ENCODE data around the gene GUCA2A. TPM values are rescaled to one million over a fixed set of nuclear protein-coding genes. Genes with fewer than 3 reads are reported as not detected.
A peak's percentile ranks its signal among the peaks of the same experiment; 100 is the strongest.

Gene GUCA2A
- total and polyA plus RNA-seq, 2 of the 4 experiments (the other 2 are of a cell fraction) = not detected

DNA sequence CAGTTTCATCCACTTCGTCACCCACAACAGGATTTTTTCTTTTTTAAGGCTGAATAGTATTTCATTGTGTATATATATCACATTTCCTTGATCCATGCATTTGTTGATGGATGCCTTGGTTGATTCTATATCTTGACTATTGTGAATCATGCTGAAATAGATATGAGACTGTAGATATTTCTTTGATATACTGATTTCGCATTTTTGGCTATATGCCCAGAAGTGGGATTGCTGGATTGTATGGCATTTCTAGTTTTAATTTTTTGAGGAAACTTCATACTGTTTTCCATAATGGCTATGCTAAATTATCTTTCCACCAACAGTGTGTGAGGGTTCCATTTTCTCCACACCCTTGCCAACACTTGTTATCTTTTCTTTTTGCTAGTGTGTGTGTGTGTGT is 6.4 kb downstream of the GUCA2A start:
- Histone ChIP-seq H3K36me3 (ENCODE audit: control insufficient read depth, insufficient read depth, low read length) (no peaks in the 10 kb centered on the region), H2AK5ac (ENCODE audit: low read depth, low read length) (no peak overlapping the region), H3K79me1 (ENCODE audit: low read depth in 1 of 2, low read length in 2 of 2) (no peaks in the 10 kb centered on the region), H3K56ac (ENCODE audit: extremely low read depth, insufficient read depth, low read length) (no peak overlapping the region), H3K4ac (ENCODE audit: low read depth, low read length) (no peak overlapping the region), H4K5ac (ENCODE audit: low read depth, low read length) (no peak overlapping the region), H3K4me1 (ENCODE audit: control insufficient read depth, insufficient read depth, low read length) (no peaks in the 10 kb centered on the region), H2BK120ac (ENCODE audit: low read depth, low read length) (no peak overlapping the region), H2BK5ac (ENCODE audit: low read depth, low read length, poor library complexity, severe bottlenecking) (no peak overlapping the region), H3K27ac (ENCODE audit: insufficient read depth, low read length) (no peak overlapping the region), H2BK20ac (ENCODE audit: low read depth, low read length) (no peak overlapping the region), H3K4me3 (ENCODE audit: insufficient read depth, low read depth, low read length) (no peak overlapping the region), H4K91ac (ENCODE audit: insufficient read depth, low read depth, low read length) (no peak overlapping the region), H3K9me1 (ENCODE audit: insufficient read depth, low read length) (0 out of 2 replicates have a peak, but pooled peaks cover 3% of the 10 kb centered on the region), H2BK15ac (ENCODE audit: low read depth, low read length) (no peak overlapping the region), H3K14ac (replicated peaks; ENCODE audit: low read depth, low read length) (no peak overlapping the region), H3K23ac (ENCODE audit: low read depth, low read length) (no peak overlapping the region), H4K20me1 (ENCODE audit: insufficient read depth, low read length) (no peaks in the 10 kb centered on the region), H3K18ac (ENCODE audit: low read depth, low read length) (no peak overlapping the region), H4K8ac (ENCODE audit: low read depth in 2 of 2, low read length in 2 of 2) (no peak overlapping the region), H3K4me2 (ENCODE audit: low read depth, low read length) (no peak overlapping the region), H3K9me3 (ENCODE audit: control insufficient read depth, insufficient read depth, low read length) (peaks cover 5% of the 10 kb centered on the region), H2AK9ac (replicated peaks; ENCODE audit: low read depth, low read length, poor library complexity) (no peak overlapping the region), H3K9ac (ENCODE audit: low read depth, low read length) (no peak overlapping the region), H3K27me3 (ENCODE audit: control insufficient read depth, insufficient read depth, low read length) (peaks cover 21% of the 10 kb centered on the region), H2AFZ (replicated peaks; ENCODE audit: low read length, poor library complexity) (no peak overlapping the region)
- ChIA-PET CTCF (no interaction called here), POLR2A (ENCODE audit: unreplicated experiment) (no interaction called here)
- no TSS peak for BruUV-seq (replicated peaks)
- WGBS, 2 experiments (ENCODE audit: extremely low coverage in 2 of 2, insufficient read length in 1 of 2) = no CpG with 5 or more reads among the region's 2 CpGs
- intact Hi-C loops (cut with micrococcal nuclease) = no loop called here
- TF ChIP-seq ELK1 (IDR thresholded peaks at IDR 0.05; ENCODE audit: borderline replicate concordance, low read depth, low read length) = no peak
- no peak for TF ChIP-seq BHLHE40 (IDR thresholded peaks at IDR 0.05; ENCODE audit: low read depth, low read length)
- no peak for TF ChIP-seq MXI1 (IDR thresholded peaks at IDR 0.05; ENCODE audit: borderline replicate concordance, low read depth, low read length)
- TF ChIP-seq, protein P1, sequence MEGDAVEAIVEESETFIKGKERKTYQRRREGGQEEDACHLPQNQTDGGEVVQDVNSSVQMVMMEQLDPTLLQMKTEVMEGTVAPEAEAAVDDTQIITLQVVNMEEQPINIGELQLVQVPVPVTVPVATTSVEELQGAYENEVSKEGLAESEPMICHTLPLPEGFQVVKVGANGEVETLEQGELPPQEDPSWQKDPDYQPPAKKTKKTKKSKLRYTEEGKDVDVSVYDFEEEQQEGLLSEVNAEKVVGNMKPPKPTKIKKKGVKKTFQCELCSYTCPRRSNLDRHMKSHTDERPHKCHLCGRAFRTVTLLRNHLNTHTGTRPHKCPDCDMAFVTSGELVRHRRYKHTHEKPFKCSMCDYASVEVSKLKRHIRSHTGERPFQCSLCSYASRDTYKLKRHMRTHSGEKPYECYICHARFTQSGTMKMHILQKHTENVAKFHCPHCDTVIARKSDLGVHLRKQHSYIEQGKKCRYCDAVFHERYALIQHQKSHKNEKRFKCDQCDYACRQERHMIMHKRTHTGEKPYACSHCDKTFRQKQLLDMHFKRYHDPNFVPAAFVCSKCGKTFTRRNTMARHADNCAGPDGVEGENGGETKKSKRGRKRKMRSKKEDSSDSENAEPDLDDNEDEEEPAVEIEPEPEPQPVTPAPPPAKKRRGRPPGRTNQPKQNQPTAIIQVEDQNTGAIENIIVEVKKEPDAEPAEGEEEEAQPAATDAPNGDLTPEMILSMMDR (conservative IDR thresholded peaks at IDR 0.05; ENCODE audit: low read depth, low read length) = no peak
- no peak for TF ChIP-seq SMC3 (IDR thresholded peaks at IDR 0.05; ENCODE audit: low read depth, low read length)
- TF ChIP-seq RCOR1 (IDR thresholded peaks at IDR 0.05; ENCODE audit: insufficient replicate concordance, low read length) = no peak
- TF ChIP-seq FOS (IDR thresholded peaks at IDR 0.05; ENCODE audit: low read depth, low read length) = no peak
- dilution Hi-C loops (cut with HindIII; ENCODE audit: low sequenced_read_pairs, unreplicated experiment) = no loop called here
- ATAC-seq (ENCODE audit: low read depth) (no peak), DNase-seq (peak; percentile 12)
- in situ Hi-C loops (cut with MboI; ENCODE audit: low sequenced_read_pairs) = no loop called here

All from IMR-90 (cell line).